HCT116 (cell line): ENCODE results near the gene TRMU. TPM values are rescaled to one million over a fixed set of nuclear protein-coding genes. Genes with fewer than 3 reads are reported as not detected.

ENCODE experiments used
- ATAC-seq: fragments of 200-7000 bp; cut with Tn5 transposase; 2 replicates; pipeline ENCODE4 v1.9.1; 2020; ENCODE audit warnings: mild to moderate bottlenecking, moderate library complexity
- BruUV-seq: library from RNA; stranded (reverse); fragments of 400-500 nt; replicated peaks from 2 replicates; lab custom pipeline; 2021; lab: Mats Ljungman, UMichigan
- CTCF ChIA-PET: fragments of 300-600 bp; sonication (Branson Sonifier 250); formaldehyde crosslinking; loops from one replicate; lab custom pipeline; 2021; ENCODE audit warnings: antibody characterized with exemption; lab: Charles Lee
- POLR2A ChIA-PET: fragments of 300-600, 350-600 bp; sonication (Branson Sonifier 250); formaldehyde crosslinking; loops from one replicate; lab custom pipeline; 2021; ENCODE audit warnings: antibody characterized with exemption; lab: Charles Lee
- RAD21 ChIA-PET, 2 experiments: fragments of 300-600 bp; sonication (Branson Sonifier 250); formaldehyde crosslinking; loops; one replicate each; lab custom pipeline; 2023; ENCODE audit warnings: low total read pairs in 2 of 2; ENCODE audit not compliant: uncharacterized antibody in 2 of 2, unreplicated experiment in 2 of 2, low non-redundant PET in 1 of 2; lab: Charles Lee
- DNase-seq: peaks from one replicate; pipeline ENCODE4 v3.0.0-alpha.2; 2010; ENCODE audit warnings: low read depth, low spot score
- H2AFZ ChIP-seq: fragments of 200-600 bp; shearing (Covaris generic), sonication (generic); 2 replicates; pipeline ENCODE4 v1.6.1; 2017; ENCODE audit warnings: low read depth, mixed run types, mixed read lengths, antibody characterized with exemption, low read length; ENCODE audit not compliant: poor library complexity, severe bottlenecking
- H3K27ac ChIP-seq: 2 replicates; pipeline ENCODE4 v1.5.1; 2012; ENCODE audit warnings: low read depth, low read length
- H3K27me3 ChIP-seq: fragments of 200-600 bp; sonication (generic); 2 replicates; pipeline ENCODE4 v1.6.1; 2016; ENCODE audit warnings: mixed run types, low read length, mixed read lengths; ENCODE audit not compliant: insufficient read depth
- H3K36me3 ChIP-seq, 2 experiments: fragments of 200-500 bp in 1 of 2; fragments of 200-600 bp in 1 of 2; sonication (Bioruptor generic) in 1 of 2; sonication (generic) in 1 of 2; 2 replicates each; pipeline versions ENCODE4 v1.5.1 to v1.6.1; 2014 to 2016; ENCODE audit warnings: low read length in 2 of 2, inconsistent platforms in 1 of 2, mixed read lengths in 1 of 2, mixed run types in 1 of 2; ENCODE audit not compliant: insufficient read depth in 2 of 2, control insufficient read depth in 1 of 2
- H3K4me1 ChIP-seq, 2 experiments: fragments of 200-600 bp in 1 of 2; sonication (generic) in 1 of 2; 2 replicates each; pipeline versions ENCODE4 v1.5.1 to v1.6.1; 2012 to 2017; ENCODE audit warnings: low read length in 2 of 2, inconsistent platforms in 1 of 2, mild to moderate bottlenecking in 1 of 2, mixed read lengths in 1 of 2, mixed run types in 1 of 2, moderate library complexity in 1 of 2; ENCODE audit not compliant: insufficient read depth in 2 of 2, control insufficient read depth in 1 of 2
- H3K4me2 ChIP-seq: fragments of 200-600 bp; sonication (generic); 2 replicates; pipeline ENCODE4 v1.6.1; 2017; ENCODE audit warnings: mixed run types, low read length, mixed read lengths
- H3K4me3 ChIP-seq, 2 experiments: fragments of 200-600 bp in 1 of 2; sonication (generic) in 1 of 2; replicated peaks in 1 of 2; 2 replicates each; pipeline ENCODE4 v1.5.1; 2011 to 2016; ENCODE audit warnings: low read length in 2 of 2, control low read depth in 1 of 2, low read depth in 1 of 2, mild to moderate bottlenecking in 1 of 2, mixed read lengths in 1 of 2, mixed run types in 1 of 2
- H3K79me2 ChIP-seq: fragments of 200-600 bp; sonication (generic); 2 replicates; pipeline ENCODE4 v1.6.1; 2017; ENCODE audit warnings: mild to moderate bottlenecking, mixed run types, low read length, moderate library complexity, mixed read lengths; ENCODE audit not compliant: insufficient read depth
- H3K9ac ChIP-seq: fragments of 200-600 bp; sonication (generic); 2 replicates; pipeline ENCODE4 v1.6.1; 2016; ENCODE audit warnings: low read length, mixed read lengths
- H3K9me2 ChIP-seq: fragments of 200-600 bp; sonication (generic), shearing (Covaris generic); 2 replicates; pipeline ENCODE4 v1.6.1; 2017; ENCODE audit warnings: mixed run types, mild to moderate bottlenecking, moderate library complexity; ENCODE audit not compliant: insufficient read depth
- H3K9me3 ChIP-seq, 2 experiments: fragments of 200-500 bp in 1 of 2; fragments of 200-600 bp in 1 of 2; sonication (Bioruptor generic) in 1 of 2; sonication (generic) in 1 of 2; 2 replicates each; pipeline ENCODE4 v1.6.1; 2014 to 2017; ENCODE audit warnings: low read length in 2 of 2, mixed read lengths in 2 of 2, inconsistent platforms in 1 of 2, low read depth in 1 of 2, mild to moderate bottlenecking in 1 of 2, mixed run types in 1 of 2, moderate library complexity in 1 of 2; ENCODE audit not compliant: control insufficient read depth in 1 of 2, insufficient read depth in 1 of 2
- H4K20me1 ChIP-seq: fragments of 200-600 bp; sonication (generic), shearing (Covaris generic); 2 replicates; pipeline ENCODE4 v1.6.1; 2017; ENCODE audit warnings: mixed run types, mild to moderate bottlenecking, moderate library complexity; ENCODE audit not compliant: insufficient read depth
- ATF3 ChIP-seq: IDR thresholded peaks from 2 replicates; pipeline ENCODE4 v1.6.1; 2012
- CBX3 ChIP-seq: IDR thresholded peaks from 2 replicates; pipeline ENCODE4 v1.6.1; 2012; ENCODE audit warnings: low read depth
- CEBPB ChIP-seq: IDR thresholded peaks from 2 replicates; pipeline ENCODE4 v1.6.1; 2012; ENCODE audit warnings: low read depth
- CTCF ChIP-seq, 3 experiments: fragments of 200-600 bp in 1 of 3; sonication (generic) in 1 of 3; IDR thresholded peaks in 2 of 3; conservative IDR thresholded peaks in 1 of 3; 2 replicates each; pipeline ENCODE4 v1.5.1; 2012 to 2017; ENCODE audit warnings: low read depth in 2 of 3, low read length in 2 of 3, antibody characterized with exemption in 1 of 3, borderline replicate concordance in 1 of 3, control low read depth in 1 of 3, mild to moderate bottlenecking in 1 of 3, mixed read lengths in 1 of 3, mixed run types in 1 of 3, moderate library complexity in 1 of 3; ENCODE audit not compliant: insufficient read depth in 1 of 3
- EZH2 ChIP-seq: fragments of 200-600 bp; sonication (generic); IDR thresholded peaks from 2 replicates; pipeline ENCODE4 v1.6.1; 2017; ENCODE audit warnings: antibody characterized with exemption, mixed run types
- EZH2phosphoT487 ChIP-seq: fragments of 200-600 bp; IDR thresholded peaks from 2 replicates; pipeline ENCODE4 v1.6.1; 2018; ENCODE audit warnings: antibody characterized with exemption, borderline replicate concordance
- FOSL1 ChIP-seq: IDR thresholded peaks from 2 replicates; pipeline ENCODE4 v1.6.1; 2012; ENCODE audit warnings: low read depth
- JUND ChIP-seq: IDR thresholded peaks from 2 replicates; pipeline ENCODE4 v1.6.1; 2012
- MAX ChIP-seq: IDR thresholded peaks from 2 replicates; pipeline ENCODE4 v1.6.1; 2012
- POLR2A ChIP-seq: IDR thresholded peaks from 2 replicates; pipeline ENCODE4 v1.7.0; 2011; ENCODE audit warnings: borderline replicate concordance; ENCODE audit not compliant: insufficient read depth, insufficient read length; ENCODE audit errors: extremely low read depth
- POLR2AphosphoS5 ChIP-seq: IDR thresholded peaks from 2 replicates; pipeline ENCODE4 v1.6.1; 2011; ENCODE audit warnings: mild to moderate bottlenecking, low read depth, low read length, moderate library complexity
- RAD21 ChIP-seq: IDR thresholded peaks from 2 replicates; pipeline ENCODE4 v1.6.1; 2012; ENCODE audit warnings: low read depth, mild to moderate bottlenecking
- REST ChIP-seq: IDR thresholded peaks from 2 replicates; pipeline ENCODE4 v1.6.1; 2012; ENCODE audit warnings: low read depth
- SIN3A ChIP-seq: IDR thresholded peaks from 2 replicates; pipeline ENCODE4 v1.6.1; 2012; ENCODE audit warnings: low read depth
- SP1 ChIP-seq: IDR thresholded peaks from 2 replicates; pipeline ENCODE4 v1.6.1; 2012; ENCODE audit warnings: low read depth
- SRF ChIP-seq: IDR thresholded peaks from 2 replicates; pipeline ENCODE4 v1.6.1; 2012; ENCODE audit warnings: low read depth
- TCF7L2 ChIP-seq: IDR thresholded peaks from 2 replicates; pipeline ENCODE4 v1.7.0; 2011; ENCODE audit warnings: borderline replicate concordance, inconsistent platforms; ENCODE audit not compliant: insufficient read depth, insufficient read length; ENCODE audit errors: extremely low read depth
- ZBTB33 ChIP-seq: IDR thresholded peaks from 2 replicates; pipeline ENCODE4 v1.6.1; 2011; ENCODE audit warnings: mild to moderate bottlenecking, low read length, moderate library complexity; ENCODE audit not compliant: insufficient replicate concordance; ENCODE audit errors: extremely low read depth
- ZNF274 ChIP-seq: fragments of 200-500 bp; sonication (Bioruptor generic); IDR thresholded peaks from 2 replicates; pipeline ENCODE4 v1.6.1; 2014; ENCODE audit warnings: mild to moderate bottlenecking, low read depth, low read length, inconsistent platforms
- intact Hi-C: fragments of 100-400 bp; cut with micrococcal nuclease; formaldehyde crosslinking; loops from 2 replicates; pipeline ENCODE4 v1.10.0; 2022
- total RNA-seq: library from RNA; stranded (reverse); gene quantifications from one replicate; pipeline ENCODE4 v1.2.1, GENCODE V29; 2021; ENCODE audit not compliant: unreplicated experiment

The TRMU gene
- total RNA-seq, 1 experiment from 2014 or later: 65.4 TPM

GRCh38 chr22:46380069-46380468, 44.6 kb downstream of the TRMU start:
- Histone ChIP-seq H3K4me1 (peaks cover 25 to 37% of the 10 kb centered on the region in 2 experiments), H3K9me3 (peaks cover 4 to 9% of the 10 kb centered on the region in 2 experiments; a peak in 2 of 4 replicates), H2AFZ (no peak overlapping the region), H3K36me3 (peaks cover 0 to 10% of the 10 kb centered on the region in 2 experiments; a peak in 1 of 4 replicates), H3K27me3 (no peaks in the 10 kb centered on the region), H3K79me2 (no peaks in the 10 kb centered on the region), H3K27ac (no peak overlapping the region), H3K4me2 (no peak overlapping the region), H3K9ac (no peak overlapping the region), H3K9me2 (no peaks in the 10 kb centered on the region)
- POLR2A ChIA-PET: no interaction called here
- intact Hi-C loops: loop anchor here (2.0 kb wide), 1 partner anchor 25 kb away; no protein-coding TSS in a partner anchor
- no TSS peak for BruUV-seq
- no peak for ATAC-seq
- CTCF ChIA-PET: no interaction called here
- TF ChIP-seq ATF3 (no peak), ZBTB33 (no peak), SP1 (no peak), SRF (no peak), MAX (no peak), CEBPB (no peak), EZH2 (no peak), FOSL1 (no peak), RAD21 (no peak), POLR2AphosphoS5 (no peak), TCF7L2 (no peak), JUND (no peak), REST (no peak), POLR2A (no peak), SIN3A (no peak), CTCF (IDR thresholded peaks at IDR 0.05 in 2 of 3, conservative IDR thresholded peaks at IDR 0.05 in 1 of 3; ENCODE audit: borderline replicate concordance in 1 of 3, insufficient read depth in 1 of 3, low read depth in 2 of 3, low read length in 2 of 3) (no peak), EZH2phosphoT487 (no peak), ZNF274 (no peak), CBX3 (no peak)
- TF ChIP-seq, all 23 proteins: peak for 0
- H4K20me1 ChIP-seq: no peaks in the 10 kb centered on the region
- no peak for DNase-seq
- H3K4me3 ChIP-seq: no peak overlapping the region
- RAD21 ChIA-PET: no interaction called here
